Mammary epithelial cell (primary cell): ENCODE results near the gene CCND2.

Experiments used
- CTCF ChIP-seq, 2 donors: IDR thresholded peaks in 1 of 2; conservative IDR thresholded peaks in 1 of 2; 2 replicates each; pipeline ENCODE4 v1.5.1; 2011 to 2012; ENCODE audit warnings: inconsistent platforms in 2 of 2, low read length in 2 of 2, mild to moderate bottlenecking in 2 of 2, control low read depth in 1 of 2, low read depth in 1 of 2; ENCODE audit not compliant: insufficient read depth in 1 of 2; ENCODE audit errors: extremely low read depth in 1 of 2
- EZH2 ChIP-seq: IDR thresholded peaks from 2 replicates; pipeline ENCODE4 v1.6.1; 2012; ENCODE audit warnings: low read length, inconsistent platforms, borderline replicate concordance

- TF ChIP-seq CTCF (conservative IDR thresholded peaks at IDR 0.05 in 1 of 2, IDR thresholded peaks at IDR 0.05 in 1 of 2; ENCODE audit: extremely low read depth in 1 of 2, insufficient read depth in 1 of 2, low read depth in 1 of 2, low read length in 2 of 2) (no peak), EZH2 (no peak)
These were observed 13.3 kb downstream of the CCND2 start for GRCh38 chr12:4286771-4287317.
